ENCODE results near the gene CPEB1. TPM values are rescaled to one million over a fixed set of nuclear protein-coding genes. Genes with fewer than 3 reads are reported as not detected.
"Not testable (repeated sequence)": the region's sequence is repeated elsewhere in the genome, so short reads cannot be mapped to it uniquely, and the experiment has no call there.

CPEB1 gene
- total and polyA plus RNA-seq, 2 donors from 2014 or later, result 1.4 to 1.6 TPM

DNA sequence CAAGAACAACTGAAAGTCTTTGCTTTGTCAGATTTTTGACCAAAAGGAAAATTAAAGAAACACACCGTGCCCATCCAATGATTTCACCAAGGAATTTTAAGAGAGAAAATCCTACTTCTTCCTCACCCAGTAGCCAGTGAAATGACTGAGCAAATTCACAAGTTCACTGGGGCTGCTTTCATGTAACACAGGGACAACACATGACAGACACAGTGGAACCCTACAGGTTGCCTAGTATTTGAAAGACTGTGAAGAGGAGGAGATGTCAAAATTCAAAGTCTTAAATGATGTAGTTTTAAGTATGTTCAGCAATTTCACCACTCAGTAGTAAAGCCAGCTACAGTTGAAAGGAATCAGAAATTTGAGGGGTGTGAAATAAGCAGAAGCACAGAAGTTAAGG is 140.1 kb downstream of the CPEB1 start:
- not testable (repeated sequence) for H3K27me3 ChIP-seq (ENCODE audit: control insufficient read depth, insufficient read depth, low read length); H3K9me3 ChIP-seq (ENCODE audit: control insufficient read depth in 2 of 3, insufficient read depth in 1 of 3, low read length in 3 of 3)

GRCh38 chr15:82505842-82506241 is 141.3 kb downstream of the CPEB1 start:
- intact Hi-C loops (cut with DNase I); FAIRE-seq; H3K4me1 ChIP-seq (ENCODE audit: control insufficient read depth in 2 of 3, insufficient read depth in 2 of 3, low read depth in 1 of 3, low read length in 3 of 3); H3K9ac ChIP-seq (ENCODE audit: low read length in 3 of 3); H3K9me3 ChIP-seq (ENCODE audit: control insufficient read depth in 2 of 3, insufficient read depth in 1 of 3, low read length in 3 of 3); H3K27me3 ChIP-seq (ENCODE audit: control insufficient read depth, insufficient read depth, low read length); H3K36me3 ChIP-seq (ENCODE audit: control insufficient read depth in 2 of 3, insufficient read depth in 3 of 3, low read length in 3 of 3); H3K27ac ChIP-seq (ENCODE audit: low read depth in 2 of 2, low read length in 2 of 2); DNase-seq; H3K4me3 ChIP-seq (ENCODE audit: low read length in 3 of 3): not testable (repeated sequence)

More for the DNA sequence above, 140.1 kb downstream of the CPEB1 start:
- H3K4me1 ChIP-seq (ENCODE audit: control insufficient read depth in 2 of 3, insufficient read depth in 2 of 3, low read depth in 1 of 3, low read length in 3 of 3); intact Hi-C loops (cut with DNase I); H3K36me3 ChIP-seq (ENCODE audit: control insufficient read depth in 2 of 3, insufficient read depth in 3 of 3, low read length in 3 of 3); H3K27ac ChIP-seq (ENCODE audit: low read depth in 2 of 2, low read length in 2 of 2); DNase-seq; H3K9ac ChIP-seq (ENCODE audit: low read length in 3 of 3); FAIRE-seq; H3K4me3 ChIP-seq (ENCODE audit: low read length in 3 of 3): not testable (repeated sequence)

- H3K9ac ChIP-seq (ENCODE audit: low read length in 3 of 3); H3K36me3 ChIP-seq (ENCODE audit: control insufficient read depth in 2 of 3, insufficient read depth in 3 of 3, low read length in 3 of 3); intact Hi-C loops (cut with DNase I); H3K4me3 ChIP-seq (ENCODE audit: low read length in 3 of 3); DNase-seq; H3K9me3 ChIP-seq (ENCODE audit: control insufficient read depth in 2 of 3, insufficient read depth in 1 of 3, low read length in 3 of 3); H3K27ac ChIP-seq (ENCODE audit: low read depth in 2 of 2, low read length in 2 of 2); H3K4me1 ChIP-seq (ENCODE audit: control insufficient read depth in 2 of 3, insufficient read depth in 2 of 3, low read depth in 1 of 3, low read length in 3 of 3); FAIRE-seq; H3K27me3 ChIP-seq (ENCODE audit: control insufficient read depth, insufficient read depth, low read length): not testable (repeated sequence)
These were observed 143.1 kb downstream of the CPEB1 start for GRCh38 chr15:82504074-82504473.

- H3K27ac ChIP-seq (ENCODE audit: low read depth in 2 of 2, low read length in 2 of 2); DNase-seq; H3K9me3 ChIP-seq (ENCODE audit: control insufficient read depth in 2 of 3, insufficient read depth in 1 of 3, low read length in 3 of 3); H3K9ac ChIP-seq (ENCODE audit: low read length in 3 of 3); H3K4me3 ChIP-seq (ENCODE audit: low read length in 3 of 3); H3K36me3 ChIP-seq (ENCODE audit: control insufficient read depth in 2 of 3, insufficient read depth in 3 of 3, low read length in 3 of 3); H3K4me1 ChIP-seq (ENCODE audit: control insufficient read depth in 2 of 3, insufficient read depth in 2 of 3, low read depth in 1 of 3, low read length in 3 of 3); H3K27me3 ChIP-seq (ENCODE audit: control insufficient read depth, insufficient read depth, low read length); intact Hi-C loops (cut with DNase I); FAIRE-seq: not testable (repeated sequence)
These were observed 144.3 kb downstream of the CPEB1 start for GRCh38 chr15:82502700-82503339.

DNA sequence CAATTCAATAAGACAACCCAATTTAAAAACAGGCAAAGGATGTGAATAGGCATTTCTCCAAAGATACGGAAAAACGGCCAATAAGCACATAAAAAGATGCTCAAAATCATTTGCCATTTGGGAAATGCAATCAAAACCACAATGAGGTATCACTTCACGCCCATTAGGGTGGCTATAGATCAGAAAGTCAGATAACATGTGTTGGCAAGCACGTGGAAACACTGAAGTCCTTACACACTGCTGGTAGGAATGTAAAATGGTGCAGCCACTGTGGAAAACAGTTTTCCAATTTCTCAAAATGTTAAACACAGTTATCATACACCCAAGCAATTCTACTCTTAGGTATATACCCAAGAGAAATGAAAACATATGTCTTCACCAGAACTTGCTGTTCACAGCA is 146.4 kb downstream of the CPEB1 start:
- FAIRE-seq; DNase-seq; intact Hi-C loops (cut with DNase I): not testable (repeated sequence)

GRCh38 chr15:82497978-82498377 is 149.2 kb downstream of the CPEB1 start:
- H3K4me1 ChIP-seq (ENCODE audit: control insufficient read depth in 2 of 3, insufficient read depth in 2 of 3, low read depth in 1 of 3, low read length in 3 of 3); H3K36me3 ChIP-seq (ENCODE audit: control insufficient read depth in 2 of 3, insufficient read depth in 3 of 3, low read length in 3 of 3); intact Hi-C loops (cut with DNase I); FAIRE-seq; H3K27me3 ChIP-seq (ENCODE audit: control insufficient read depth, insufficient read depth, low read length); DNase-seq; H3K27ac ChIP-seq (ENCODE audit: low read depth in 2 of 2, low read length in 2 of 2); H3K9me3 ChIP-seq (ENCODE audit: control insufficient read depth in 2 of 3, insufficient read depth in 1 of 3, low read length in 3 of 3); H3K4me3 ChIP-seq (ENCODE audit: low read length in 3 of 3); H3K9ac ChIP-seq (ENCODE audit: low read length in 3 of 3): not testable (repeated sequence)

More for the DNA sequence above, 146.4 kb downstream of the CPEB1 start:
- not testable (repeated sequence) for H3K27ac ChIP-seq (ENCODE audit: low read depth in 2 of 2, low read length in 2 of 2); H3K9ac ChIP-seq (ENCODE audit: low read length in 3 of 3); H3K9me3 ChIP-seq (ENCODE audit: control insufficient read depth in 2 of 3, insufficient read depth in 1 of 3, low read length in 3 of 3); H3K4me1 ChIP-seq (ENCODE audit: control insufficient read depth in 2 of 3, insufficient read depth in 2 of 3, low read depth in 1 of 3, low read length in 3 of 3); H3K27me3 ChIP-seq (ENCODE audit: control insufficient read depth, insufficient read depth, low read length); H3K36me3 ChIP-seq (ENCODE audit: control insufficient read depth in 2 of 3, insufficient read depth in 3 of 3, low read length in 3 of 3); H3K4me3 ChIP-seq (ENCODE audit: low read length in 3 of 3)

Other genes with a start within 250 kb of the CPEB1 start
- 2.9 TPM for gene GOLGA6L9, start 217.5 kb downstream of the CPEB1 start, total RNA-seq
- 1.3 TPM for gene GOLGA6L9, start 217.5 kb downstream of the CPEB1 start, polyA plus RNA-seq (ENCODE audit: insufficient read depth, low read depth, low replicate concordance)
- gene RPS17, start 106.9 kb downstream of the CPEB1 start, total RNA-seq, result 1,125 TPM
- gene RPS17, start 106.9 kb downstream of the CPEB1 start, polyA plus RNA-seq (ENCODE audit: insufficient read depth, low read depth, low replicate concordance), result 2,465 TPM
- gene AP3B2, start 62.5 kb upstream of the CPEB1 start, total RNA-seq, result 4.7 TPM
- gene AP3B2, start 62.5 kb upstream of the CPEB1 start, polyA plus RNA-seq (ENCODE audit: insufficient read depth, low read depth, low replicate concordance), result 1.8 TPM
- not detected for gene FSD2, start 158.7 kb upstream of the CPEB1 start, total RNA-seq
- not detected for gene FSD2, start 158.7 kb upstream of the CPEB1 start, polyA plus RNA-seq (ENCODE audit: insufficient read depth, low read depth, low replicate concordance)
- 13.8 TPM for gene WHAMM, start 162.3 kb upstream of the CPEB1 start, total RNA-seq
- 4.0 TPM for gene WHAMM, start 162.3 kb upstream of the CPEB1 start, polyA plus RNA-seq (ENCODE audit: insufficient read depth, low read depth, low replicate concordance)